Keratinocyte (primary cell): ENCODE data around the gene SELENOO.

Source experiments
- EZH2 ChIP-seq: IDR thresholded peaks from one replicate; pipeline ENCODE4 v1.6.1; 2012; ENCODE audit warnings: inconsistent platforms, mild to moderate bottlenecking, low read length, moderate library complexity
- TF ChIP-seq, protein P1 (sequence below), 3 experiments: IDR thresholded peaks in 1 of 3; conservative IDR thresholded peaks in 1 of 3; optimal IDR thresholded peaks in 1 of 3; 2 replicates in 2 of 3; 3 replicates in 1 of 3; pipeline versions ENCODE3 to v1.5.1; 2011; ENCODE audit warnings: low read length in 3 of 3, mild to moderate bottlenecking in 3 of 3, moderate library complexity in 2 of 3, control low read depth in 1 of 3, inconsistent platforms in 1 of 3; ENCODE audit not compliant: insufficient read depth in 2 of 3; ENCODE audit errors: extremely low read depth in 1 of 3

DNA sequence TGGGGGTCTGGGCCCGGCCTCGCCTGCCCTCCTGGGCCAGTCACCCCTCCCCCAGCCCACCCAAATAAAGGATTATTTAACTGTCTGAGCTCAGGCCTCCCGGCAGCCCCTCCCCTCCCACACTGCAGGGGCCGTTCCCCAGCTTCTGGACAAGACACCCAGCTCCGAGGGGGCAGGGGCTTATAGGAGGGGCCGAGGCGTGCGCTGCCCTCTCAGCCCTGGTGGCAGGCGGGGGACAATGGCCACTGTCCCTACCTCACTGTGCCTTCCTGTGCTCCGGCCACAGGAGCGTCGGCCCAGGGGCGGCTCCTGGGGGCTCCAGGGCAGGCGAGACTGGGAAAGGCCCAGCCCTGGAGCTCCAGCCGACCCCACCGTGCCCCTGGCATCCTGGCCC lies 2.2 kb upstream of the SELENOO start:
- TF ChIP-seq, protein P1, sequence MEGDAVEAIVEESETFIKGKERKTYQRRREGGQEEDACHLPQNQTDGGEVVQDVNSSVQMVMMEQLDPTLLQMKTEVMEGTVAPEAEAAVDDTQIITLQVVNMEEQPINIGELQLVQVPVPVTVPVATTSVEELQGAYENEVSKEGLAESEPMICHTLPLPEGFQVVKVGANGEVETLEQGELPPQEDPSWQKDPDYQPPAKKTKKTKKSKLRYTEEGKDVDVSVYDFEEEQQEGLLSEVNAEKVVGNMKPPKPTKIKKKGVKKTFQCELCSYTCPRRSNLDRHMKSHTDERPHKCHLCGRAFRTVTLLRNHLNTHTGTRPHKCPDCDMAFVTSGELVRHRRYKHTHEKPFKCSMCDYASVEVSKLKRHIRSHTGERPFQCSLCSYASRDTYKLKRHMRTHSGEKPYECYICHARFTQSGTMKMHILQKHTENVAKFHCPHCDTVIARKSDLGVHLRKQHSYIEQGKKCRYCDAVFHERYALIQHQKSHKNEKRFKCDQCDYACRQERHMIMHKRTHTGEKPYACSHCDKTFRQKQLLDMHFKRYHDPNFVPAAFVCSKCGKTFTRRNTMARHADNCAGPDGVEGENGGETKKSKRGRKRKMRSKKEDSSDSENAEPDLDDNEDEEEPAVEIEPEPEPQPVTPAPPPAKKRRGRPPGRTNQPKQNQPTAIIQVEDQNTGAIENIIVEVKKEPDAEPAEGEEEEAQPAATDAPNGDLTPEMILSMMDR (optimal IDR thresholded peaks at IDR 0.05 in 1 of 3, IDR thresholded peaks at IDR 0.05 in 1 of 3, conservative IDR thresholded peaks at IDR 0.05 in 1 of 3; ENCODE audit: extremely low read depth in 1 of 3, insufficient read depth in 2 of 3, low read length in 3 of 3), result no peak
- TF ChIP-seq EZH2, result no peak
